Activated effector memory CD4-positive, alpha-beta T cell treated with Interleukin-2 at 50 U/mL for 16 hours (primary cell): Measurements from ENCODE around the gene TXNL4A.

Source experiments
- DNase-seq: peaks from one replicate; pipeline ENCODE4 v3.0.0-alpha.2; 2020

TXNL4A gene

GRCh38 chr18:79931475-79931874 lies 56.9 kb downstream of the TXNL4A start:
- no peak for DNase-seq

GRCh38 chr18:79930020-79930642 lies 58.2 kb downstream of the TXNL4A start:
- no peak for DNase-seq

GRCh38 chr18:79928563-79928960 lies 59.8 kb downstream of the TXNL4A start:
- no peak for DNase-seq

GRCh38 chr18:79927607-79928562 lies 60.5 kb downstream of the TXNL4A start:
- no peak for DNase-seq

GRCh38 chr18:79926715-79927606 lies 61.4 kb downstream of the TXNL4A start:
- no peak for DNase-seq

GRCh38 chr18:79926306-79926705 lies 62.1 kb downstream of the TXNL4A start:
- DNase-seq, result no peak

GRCh38 chr18:79924814-79925731 lies 63.3 kb downstream of the TXNL4A start:
- no peak for DNase-seq

GRCh38 chr18:79923896-79924585 lies 64.3 kb downstream of the TXNL4A start:
- DNase-seq, result no peak

GRCh38 chr18:79922971-79923411 lies 65.4 kb downstream of the TXNL4A start:
- DNase-seq, result no peak

- DNase-seq, result no peak
These were observed 66.1 kb downstream of the TXNL4A start for GRCh38 chr18:79921984-79922965.
